Measurements from ENCODE around the gene MLH1.

GRCh38 chr3:37087870-37088269 is 94.6 kb downstream of the MLH1 start:
- TF ChIP-seq POLR2A (IDR thresholded peaks at IDR 0.05; ENCODE audit: low read length) (no peak), GATA1 (IDR thresholded peaks at IDR 0.05; ENCODE audit: low read depth, low read length) (no peak)

Measured in erythroblast (primary cell).